ENCODE data around the gene GET3. TPM values are rescaled to one million over a fixed set of nuclear protein-coding genes. Genes with fewer than 3 reads are reported as not detected.

The GET3 gene
- total and polyA plus RNA-seq, 2 of the 13 experiments (the other 11 are each of a cell fraction or from before 2014, with no cell fraction given) = 57.7 to 59.4 TPM

DNA sequence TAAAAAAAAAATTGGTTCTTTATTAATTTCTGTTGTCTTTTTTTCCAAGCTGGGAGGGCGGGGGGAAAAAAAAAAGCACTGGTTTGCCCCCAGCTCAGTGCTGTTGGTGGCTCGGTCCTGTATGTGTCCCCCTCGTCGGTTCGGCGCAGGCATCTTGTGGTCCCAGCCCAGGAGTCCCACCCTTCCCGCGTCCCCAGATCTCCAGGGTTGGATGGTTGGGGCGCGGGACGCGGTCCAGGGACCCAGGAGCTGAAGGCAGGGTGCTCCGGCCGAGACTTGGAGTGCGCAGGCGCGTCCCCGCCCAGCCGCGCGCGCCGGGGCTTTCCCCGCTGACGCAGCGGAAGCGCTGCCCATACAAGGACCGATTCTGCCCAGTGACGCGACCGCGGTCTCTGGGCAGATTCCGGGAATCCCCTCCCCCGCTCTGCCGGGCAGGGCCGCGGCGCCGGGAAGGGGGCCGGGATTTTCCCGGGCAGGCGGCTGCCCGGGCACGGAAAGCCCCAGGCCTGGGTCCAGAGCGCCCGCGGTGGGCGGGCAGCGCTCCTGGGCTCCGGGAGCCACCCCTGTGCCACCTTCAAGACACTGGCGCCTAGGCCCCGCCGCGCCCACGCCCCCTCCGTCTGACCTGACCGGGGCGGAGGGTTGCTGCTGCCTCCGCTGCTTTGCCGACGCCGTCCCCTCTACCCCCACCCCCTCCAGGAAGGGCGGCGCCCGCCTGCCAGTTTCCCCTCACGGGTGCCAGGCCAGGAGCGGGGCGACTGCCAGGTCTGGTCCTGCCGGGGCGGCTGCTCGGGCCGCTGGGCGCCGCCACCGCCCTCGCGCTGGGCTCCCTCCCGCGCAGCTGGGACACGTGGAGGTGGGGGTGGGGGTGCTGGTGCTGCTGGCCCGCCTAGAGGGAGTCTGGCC is 56.2 kb downstream of the GET3 start (continued):
- TF ChIP-seq, protein P1, sequence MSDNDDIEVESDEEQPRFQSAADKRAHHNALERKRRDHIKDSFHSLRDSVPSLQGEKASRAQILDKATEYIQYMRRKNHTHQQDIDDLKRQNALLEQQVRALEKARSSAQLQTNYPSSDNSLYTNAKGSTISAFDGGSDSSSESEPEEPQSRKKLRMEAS (IDR thresholded peaks at IDR 0.05) = peak; percentile 88
- TF ChIP-seq HNRNPK (IDR thresholded peaks at IDR 0.05; ENCODE audit: low read depth, low read length, poor library complexity, severe bottlenecking) (no peak), CEBPB (IDR thresholded peaks at IDR 0.05; ENCODE audit: borderline replicate concordance, low read depth, low read length) (no peak), ATF7 (IDR thresholded peaks at IDR 0.05) (no peak), ATF7 (CRISPR knock-in tag; IDR thresholded peaks at IDR 0.05) (peak; percentile 41; the same call in 1 of the 2 replicates), HNRNPUL1 (IDR thresholded peaks at IDR 0.05; ENCODE audit: low read depth, low read length) (0 out of 2 replicates have a peak, but pooled peaks have one; percentile 41), GFI1 (CRISPR knock-in tag; IDR thresholded peaks at IDR 0.05; ENCODE audit: borderline replicate concordance) (peak; percentile 50; the same call in 1 of the 2 replicates), ZNF558 (CRISPR knock-in tag; IDR thresholded peaks at IDR 0.05; ENCODE audit: borderline replicate concordance) (0 out of 2 replicates have a peak, but pooled peaks have one; percentile 12), MBD4 (IDR thresholded peaks at IDR 0.05; ENCODE audit: borderline replicate concordance, low read length) (no peak), GATAD2A (CRISPR knock-in tag; IDR thresholded peaks at IDR 0.05) (no peak; the same call in 1 of the 2 replicates), ZNF12 (CRISPR knock-in tag; IDR thresholded peaks at IDR 0.05) (no peak), ZNF883 (CRISPR knock-in tag; IDR thresholded peaks at IDR 0.05; ENCODE audit: not compliant biosample characterization) (peak; percentile 45), BCL6 (CRISPR knock-in tag; IDR thresholded peaks at IDR 0.05) (0 out of 2 replicates have a peak, but pooled peaks have one; percentile 20), ZNF660 (CRISPR knock-in tag; IDR thresholded peaks at IDR 0.05; ENCODE audit: borderline replicate concordance, low read depth) (no peak)
- TF ChIP-seq, protein P2, sequence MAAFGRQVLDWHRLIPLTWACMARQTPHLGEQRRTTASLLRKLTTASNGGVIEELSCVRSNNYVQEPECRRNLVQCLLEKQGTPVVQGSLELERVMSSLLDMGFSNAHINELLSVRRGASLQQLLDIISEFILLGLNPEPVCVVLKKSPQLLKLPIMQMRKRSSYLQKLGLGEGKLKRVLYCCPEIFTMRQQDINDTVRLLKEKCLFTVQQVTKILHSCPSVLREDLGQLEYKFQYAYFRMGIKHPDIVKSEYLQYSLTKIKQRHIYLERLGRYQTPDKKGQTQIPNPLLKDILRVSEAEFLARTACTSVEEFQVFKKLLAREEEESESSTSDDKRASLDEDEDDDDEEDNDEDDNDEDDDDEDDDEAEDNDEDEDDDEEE (CRISPR knock-in tag; IDR thresholded peaks at IDR 0.05) = no peak; the same call in 1 of the 2 replicates
- TF ChIP-seq, protein P3, sequence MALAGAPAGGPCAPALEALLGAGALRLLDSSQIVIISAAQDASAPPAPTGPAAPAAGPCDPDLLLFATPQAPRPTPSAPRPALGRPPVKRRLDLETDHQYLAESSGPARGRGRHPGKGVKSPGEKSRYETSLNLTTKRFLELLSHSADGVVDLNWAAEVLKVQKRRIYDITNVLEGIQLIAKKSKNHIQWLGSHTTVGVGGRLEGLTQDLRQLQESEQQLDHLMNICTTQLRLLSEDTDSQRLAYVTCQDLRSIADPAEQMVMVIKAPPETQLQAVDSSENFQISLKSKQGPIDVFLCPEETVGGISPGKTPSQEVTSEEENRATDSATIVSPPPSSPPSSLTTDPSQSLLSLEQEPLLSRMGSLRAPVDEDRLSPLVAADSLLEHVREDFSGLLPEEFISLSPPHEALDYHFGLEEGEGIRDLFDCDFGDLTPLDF (CRISPR knock-in tag; IDR thresholded peaks at IDR 0.05) = no peak
- TF ChIP-seq, protein P4, sequence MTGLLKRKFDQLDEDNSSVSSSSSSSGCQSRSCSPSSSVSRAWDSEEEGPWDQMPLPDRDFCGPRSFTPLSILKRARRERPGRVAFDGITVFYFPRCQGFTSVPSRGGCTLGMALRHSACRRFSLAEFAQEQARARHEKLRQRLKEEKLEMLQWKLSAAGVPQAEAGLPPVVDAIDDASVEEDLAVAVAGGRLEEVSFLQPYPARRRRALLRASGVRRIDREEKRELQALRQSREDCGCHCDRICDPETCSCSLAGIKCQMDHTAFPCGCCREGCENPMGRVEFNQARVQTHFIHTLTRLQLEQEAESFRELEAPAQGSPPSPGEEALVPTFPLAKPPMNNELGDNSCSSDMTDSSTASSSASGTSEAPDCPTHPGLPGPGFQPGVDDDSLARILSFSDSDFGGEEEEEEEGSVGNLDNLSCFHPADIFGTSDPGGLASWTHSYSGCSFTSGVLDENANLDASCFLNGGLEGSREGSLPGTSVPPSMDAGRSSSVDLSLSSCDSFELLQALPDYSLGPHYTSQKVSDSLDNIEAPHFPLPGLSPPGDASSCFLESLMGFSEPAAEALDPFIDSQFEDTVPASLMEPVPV (CRISPR knock-in tag; IDR thresholded peaks at IDR 0.05) = no peak
- TF ChIP-seq, protein P5, sequence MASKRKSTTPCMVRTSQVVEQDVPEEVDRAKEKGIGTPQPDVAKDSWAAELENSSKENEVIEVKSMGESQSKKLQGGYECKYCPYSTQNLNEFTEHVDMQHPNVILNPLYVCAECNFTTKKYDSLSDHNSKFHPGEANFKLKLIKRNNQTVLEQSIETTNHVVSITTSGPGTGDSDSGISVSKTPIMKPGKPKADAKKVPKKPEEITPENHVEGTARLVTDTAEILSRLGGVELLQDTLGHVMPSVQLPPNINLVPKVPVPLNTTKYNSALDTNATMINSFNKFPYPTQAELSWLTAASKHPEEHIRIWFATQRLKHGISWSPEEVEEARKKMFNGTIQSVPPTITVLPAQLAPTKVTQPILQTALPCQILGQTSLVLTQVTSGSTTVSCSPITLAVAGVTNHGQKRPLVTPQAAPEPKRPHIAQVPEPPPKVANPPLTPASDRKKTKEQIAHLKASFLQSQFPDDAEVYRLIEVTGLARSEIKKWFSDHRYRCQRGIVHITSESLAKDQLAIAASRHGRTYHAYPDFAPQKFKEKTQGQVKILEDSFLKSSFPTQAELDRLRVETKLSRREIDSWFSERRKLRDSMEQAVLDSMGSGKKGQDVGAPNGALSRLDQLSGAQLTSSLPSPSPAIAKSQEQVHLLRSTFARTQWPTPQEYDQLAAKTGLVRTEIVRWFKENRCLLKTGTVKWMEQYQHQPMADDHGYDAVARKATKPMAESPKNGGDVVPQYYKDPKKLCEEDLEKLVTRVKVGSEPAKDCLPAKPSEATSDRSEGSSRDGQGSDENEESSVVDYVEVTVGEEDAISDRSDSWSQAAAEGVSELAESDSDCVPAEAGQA (IDR thresholded peaks at IDR 0.05; ENCODE audit: low read depth) = 0 out of 2 replicates have a peak, but pooled peaks have one; percentile 20
- TF ChIP-seq, protein P5 (CRISPR knock-in tag; IDR thresholded peaks at IDR 0.05; ENCODE audit: borderline replicate concordance) = no peak

All from HepG2 (cell line).